ENCODE results near the gene LRRC49.

The LRRC49 gene

DNA sequence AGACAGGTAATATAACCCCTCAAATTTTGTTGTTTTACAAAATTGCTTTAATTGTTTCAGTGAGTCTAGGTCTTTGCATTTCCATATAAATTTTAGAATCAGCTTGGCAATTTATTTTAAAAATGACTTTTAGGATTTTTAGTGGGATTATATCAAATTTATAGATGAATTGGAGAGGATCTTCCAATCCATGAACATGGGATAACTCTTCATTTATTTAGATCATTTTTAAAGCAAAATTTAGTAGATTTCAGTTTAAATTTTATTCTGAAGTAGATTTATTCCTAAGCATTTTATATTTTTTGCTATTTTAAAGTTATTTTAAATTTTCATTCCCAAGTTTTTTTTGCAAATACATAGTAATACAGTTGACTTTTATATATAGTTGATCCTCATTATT is 164.5 kb downstream of the LRRC49 start:
- DNase-seq = no peak

DNA sequence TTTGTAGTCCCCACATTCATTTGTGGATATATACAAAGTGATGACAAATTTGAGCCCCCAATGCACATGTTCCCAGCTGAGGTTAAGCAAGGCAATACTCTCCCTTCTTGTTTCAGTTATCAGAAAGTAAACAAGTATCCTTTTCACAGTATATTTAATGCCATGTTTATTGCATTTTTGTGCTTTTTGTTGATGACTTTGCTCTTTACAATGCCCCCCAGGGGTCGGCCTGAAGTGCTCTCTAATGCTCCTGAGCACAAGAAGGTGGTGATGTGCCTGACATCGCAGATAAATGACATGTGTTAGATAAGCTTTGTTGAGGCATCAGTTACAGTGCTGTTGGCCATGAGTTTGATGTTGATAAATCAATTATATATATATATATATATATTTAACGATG is 165.0 kb downstream of the LRRC49 start:
- DNase-seq = no peak

DNA sequence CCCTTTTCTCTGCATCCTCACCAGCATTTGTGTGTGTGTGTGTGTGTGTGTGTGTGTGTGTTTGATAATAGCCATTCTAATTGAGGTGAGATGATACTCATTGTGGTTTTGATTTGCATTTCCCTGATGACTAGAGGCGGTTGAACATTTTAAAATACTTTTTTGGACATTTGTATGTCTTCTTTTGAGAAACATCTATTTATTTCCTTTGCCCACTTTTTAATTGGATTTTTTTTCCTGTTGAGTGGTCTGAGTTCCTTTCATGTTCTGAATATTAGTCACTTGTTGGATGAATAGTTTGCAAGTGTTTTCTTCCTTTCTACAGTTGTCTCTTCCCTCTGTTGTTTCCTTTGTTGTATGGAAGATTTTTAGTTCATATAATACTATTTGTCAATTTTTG is 168.4 kb downstream of the LRRC49 start:
- DNase-seq = no peak

DNA sequence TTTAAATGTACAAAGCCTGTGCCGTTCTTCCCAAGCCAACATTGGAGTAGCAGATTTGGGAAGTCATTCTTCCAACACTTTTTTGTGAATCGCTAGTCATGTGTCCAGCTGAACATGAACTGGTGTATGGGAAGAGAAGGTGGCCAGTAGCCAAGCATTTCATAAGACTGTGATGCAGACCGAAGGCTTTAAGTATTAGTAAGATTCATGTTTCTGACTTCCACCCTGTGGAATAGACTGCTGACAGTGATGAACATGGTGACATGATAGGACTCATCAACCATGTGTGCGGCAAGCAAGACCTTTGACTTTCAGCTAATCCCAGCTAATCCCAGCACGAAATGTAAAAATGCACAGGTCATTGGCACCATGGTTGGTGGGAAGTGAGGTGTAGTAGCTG is 174.4 kb downstream of the LRRC49 start:
- no peak for DNase-seq

DNA sequence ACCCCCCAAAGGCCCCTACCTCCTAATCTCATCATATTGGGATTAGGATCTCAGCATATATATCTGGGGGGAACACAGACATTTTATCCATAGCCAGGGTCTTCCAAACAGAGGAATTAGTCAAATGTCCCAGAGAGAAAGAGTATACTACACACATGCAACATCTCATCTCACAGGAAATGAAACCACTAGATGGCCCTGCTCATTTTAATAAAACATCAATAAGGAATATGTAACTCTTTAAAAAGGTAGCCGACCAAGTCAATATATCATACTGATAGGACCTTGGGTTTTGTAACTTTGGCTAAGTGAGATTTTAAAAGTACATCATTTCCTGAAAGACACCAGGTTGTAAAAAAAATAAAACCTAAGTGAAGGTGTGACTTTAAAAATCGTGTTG is 177.1 kb downstream of the LRRC49 start:
- no peak for DNase-seq

DNA sequence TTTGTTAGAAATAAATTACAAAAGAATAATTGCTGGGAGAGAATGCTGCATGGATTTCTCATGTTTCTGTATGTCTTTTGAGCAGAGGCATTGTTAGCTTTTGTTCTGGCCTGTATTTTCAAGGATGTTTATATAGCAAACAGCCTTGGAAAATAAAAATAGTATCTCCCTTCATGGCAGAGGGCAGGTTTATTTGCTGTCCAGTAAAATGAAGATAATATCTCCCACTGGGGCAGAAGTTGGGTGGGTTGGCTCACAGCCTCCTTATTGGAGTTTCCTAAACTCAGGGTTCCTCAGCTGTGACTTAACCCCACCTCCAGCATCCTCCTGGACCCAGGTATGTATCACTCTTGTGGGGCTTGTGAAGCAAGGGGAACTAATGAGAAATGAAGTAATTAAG is 178.9 kb downstream of the LRRC49 start:
- DNase-seq = no peak

DNA sequence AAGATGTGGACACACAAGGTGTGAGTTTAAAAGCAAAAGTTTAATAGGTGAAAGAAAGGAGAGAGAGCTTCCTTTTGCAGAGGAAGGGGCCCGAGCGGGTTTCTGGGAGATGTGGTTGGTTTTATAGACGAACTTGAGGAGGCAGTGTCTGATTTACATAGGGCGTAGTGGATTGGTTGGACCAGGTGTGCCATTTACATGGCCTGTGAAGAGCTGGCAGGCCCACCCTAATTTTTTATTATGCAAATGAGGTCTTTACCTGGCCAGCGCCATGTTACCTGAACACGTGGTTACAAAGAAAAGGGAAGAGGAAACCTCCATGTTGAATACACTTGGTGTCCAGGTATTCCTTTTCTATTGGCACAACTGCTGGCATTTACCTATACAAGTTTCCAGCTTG is 179.8 kb downstream of the LRRC49 start:
- no peak for DNase-seq

DNA sequence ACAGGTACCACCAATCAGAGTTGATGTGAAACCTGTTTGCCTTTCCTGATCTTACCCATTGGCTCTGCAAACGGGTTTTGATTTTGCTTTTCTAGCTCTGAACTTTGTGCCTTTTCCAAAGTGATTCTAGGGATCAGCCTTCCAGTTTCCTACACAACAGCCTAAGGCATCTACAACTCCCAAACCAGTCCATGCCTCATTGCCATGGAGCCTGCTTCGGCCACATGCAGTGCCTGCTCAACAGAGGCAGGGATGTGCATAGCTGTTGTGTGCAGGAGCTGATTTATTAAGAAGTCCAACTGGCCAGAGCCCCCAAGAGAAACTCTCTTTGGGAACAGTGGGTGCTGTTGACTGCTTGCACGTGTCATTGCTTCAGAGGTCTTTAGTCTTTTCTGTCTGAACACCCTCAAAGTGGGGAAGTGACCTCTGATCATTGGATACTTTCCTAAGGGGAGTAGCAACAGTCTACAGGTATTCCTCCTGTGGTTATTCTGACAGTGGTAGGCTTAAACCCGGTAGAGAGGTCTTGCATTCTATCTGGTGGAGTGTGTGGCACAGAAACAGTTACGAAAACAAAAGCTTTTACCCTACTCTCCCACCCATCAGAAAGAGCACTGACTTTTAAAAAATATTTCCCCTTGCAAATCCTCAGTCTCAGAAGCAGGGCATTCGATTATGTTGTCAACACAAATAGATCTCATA is 186.0 kb downstream of the LRRC49 start:
- no peak for DNase-seq

DNA sequence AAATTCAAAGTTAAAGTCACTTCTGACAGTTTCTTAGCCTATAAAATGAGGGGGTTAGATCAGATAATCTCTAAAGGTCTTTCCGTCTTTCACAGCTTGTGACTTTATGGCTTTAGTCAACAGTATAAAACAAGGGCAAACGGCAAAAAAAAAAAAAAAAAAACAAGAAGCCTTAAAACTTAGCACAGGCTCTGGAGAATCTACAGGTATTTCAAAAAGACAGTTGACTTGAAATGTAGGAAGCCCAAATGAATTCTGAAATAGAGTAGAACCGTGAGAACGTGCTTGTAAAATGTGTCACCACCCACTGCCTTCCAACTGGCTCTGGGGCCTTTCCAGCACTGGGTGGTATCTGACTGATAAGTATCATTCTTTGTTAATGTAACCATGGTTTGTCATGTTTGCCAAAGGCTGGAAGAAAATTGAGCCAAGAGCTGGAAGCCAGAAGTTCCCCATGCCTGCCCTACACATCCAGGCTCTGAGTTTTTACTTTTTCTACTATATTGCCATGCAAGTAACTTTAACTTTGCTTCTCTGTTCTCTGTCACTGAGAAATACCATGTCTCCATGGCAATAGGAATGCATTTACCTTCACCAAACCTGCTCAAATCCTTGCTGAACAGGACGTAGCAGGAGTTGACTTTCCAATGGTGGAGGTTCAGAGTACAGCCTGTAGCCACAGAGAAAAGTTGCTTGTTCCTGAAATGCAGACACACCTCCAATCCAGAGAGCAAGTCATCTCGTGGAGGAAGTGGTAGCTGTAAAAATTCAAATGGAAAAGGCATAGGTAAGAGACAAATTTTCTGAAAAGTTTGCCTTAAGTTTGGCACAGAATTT is 186.8 kb downstream of the LRRC49 start:
- no peak for DNase-seq

DNA sequence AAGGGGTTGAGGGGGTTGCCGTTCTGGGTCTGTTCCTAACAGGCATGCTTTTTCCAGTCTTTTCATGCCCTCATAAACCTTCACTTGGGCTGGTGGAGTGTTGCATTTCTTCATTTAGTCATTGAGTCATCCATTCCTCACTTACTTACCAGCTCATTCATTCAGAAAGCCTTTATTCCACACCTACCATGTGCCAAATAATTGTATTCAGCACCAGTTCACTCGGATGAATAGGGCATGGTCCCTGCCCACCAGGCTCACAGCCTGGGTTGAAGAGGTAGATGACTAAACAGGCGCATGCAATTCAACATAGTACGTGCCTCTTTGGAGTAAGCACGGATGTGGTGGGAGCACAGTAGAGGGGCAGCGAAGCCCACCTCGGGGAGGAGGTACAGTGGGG is 187.5 kb downstream of the LRRC49 start:
- DNase-seq = no peak

DNA sequence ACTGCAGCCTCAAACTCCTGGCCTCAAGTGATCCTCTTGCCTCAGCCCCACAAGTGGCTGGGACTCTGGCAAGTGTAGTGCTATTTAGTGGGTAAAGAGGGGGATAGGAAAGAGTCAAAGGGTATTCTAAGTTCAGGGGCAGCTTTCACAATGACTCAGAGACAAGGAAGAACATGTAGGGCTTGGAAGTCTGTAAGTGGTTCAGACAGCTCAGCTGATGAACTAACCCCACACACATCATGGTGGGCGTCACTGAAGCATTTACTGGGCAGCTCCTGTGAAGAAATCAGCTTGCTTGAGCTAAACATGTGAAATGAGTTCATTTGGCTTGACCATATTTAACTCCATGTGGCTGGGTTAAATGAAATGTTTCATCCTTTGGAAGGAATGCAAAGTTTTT is 188.1 kb downstream of the LRRC49 start:
- no peak for DNase-seq

DNA sequence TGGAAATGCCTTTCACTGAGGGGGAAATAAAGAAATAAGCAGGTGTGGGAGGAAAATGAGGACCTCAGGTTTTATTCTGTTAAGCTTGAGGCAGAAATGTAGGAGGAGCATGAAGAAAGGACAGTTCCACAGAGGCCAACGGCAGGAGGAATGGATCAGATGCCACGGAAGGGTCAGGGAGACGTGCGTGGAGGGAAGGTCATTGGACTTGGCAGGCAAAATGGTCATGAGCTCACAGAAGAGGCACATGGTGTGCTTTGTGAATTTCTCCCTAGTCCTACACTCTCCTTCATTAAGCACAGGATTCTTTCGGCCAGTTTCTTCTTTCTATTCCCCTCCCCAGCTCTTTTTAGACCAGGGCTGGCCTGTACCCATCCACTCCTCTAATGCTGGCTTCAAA is 190.2 kb downstream of the LRRC49 start:
- DNase-seq = no peak

DNA sequence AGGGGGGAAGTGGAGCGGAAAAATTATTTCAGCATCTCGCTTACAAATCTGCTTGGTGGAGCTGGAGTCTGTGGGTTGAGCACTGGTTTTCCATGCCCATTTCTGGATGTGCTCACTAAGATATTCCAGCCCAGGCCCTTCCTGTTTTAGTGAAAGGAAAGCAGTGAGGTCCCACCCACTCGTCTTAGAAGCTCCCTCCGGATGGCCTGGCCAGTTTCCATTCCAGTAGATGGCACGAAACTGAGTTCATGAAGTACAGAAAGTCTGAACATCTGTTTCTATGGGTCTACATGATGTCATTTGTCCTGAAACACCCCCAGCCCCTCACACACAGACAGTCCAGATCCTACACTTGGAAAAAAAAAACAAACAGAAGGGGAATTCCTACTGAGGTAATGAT is 190.7 kb downstream of the LRRC49 start:
- no peak for DNase-seq

DNA sequence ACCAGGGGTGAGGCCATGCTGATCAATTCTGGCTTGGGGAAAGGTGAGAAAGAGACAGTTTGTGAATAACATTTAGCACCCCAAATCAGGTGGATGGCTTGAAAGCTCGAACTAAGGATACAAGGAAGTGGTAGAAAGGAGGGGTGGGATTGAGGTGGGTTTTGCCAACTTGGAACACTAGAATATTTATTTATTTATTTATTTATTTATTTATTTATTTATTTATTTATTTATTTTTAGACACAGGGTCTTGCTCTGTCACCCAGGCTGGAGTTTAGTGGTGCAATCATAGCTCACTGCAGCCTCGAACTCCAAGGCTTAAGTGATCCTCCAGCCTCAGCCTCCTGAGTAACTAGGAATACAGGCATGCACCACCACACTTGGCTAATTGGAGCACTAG is 191.6 kb downstream of the LRRC49 start:
- DNase-seq = no peak

DNA sequence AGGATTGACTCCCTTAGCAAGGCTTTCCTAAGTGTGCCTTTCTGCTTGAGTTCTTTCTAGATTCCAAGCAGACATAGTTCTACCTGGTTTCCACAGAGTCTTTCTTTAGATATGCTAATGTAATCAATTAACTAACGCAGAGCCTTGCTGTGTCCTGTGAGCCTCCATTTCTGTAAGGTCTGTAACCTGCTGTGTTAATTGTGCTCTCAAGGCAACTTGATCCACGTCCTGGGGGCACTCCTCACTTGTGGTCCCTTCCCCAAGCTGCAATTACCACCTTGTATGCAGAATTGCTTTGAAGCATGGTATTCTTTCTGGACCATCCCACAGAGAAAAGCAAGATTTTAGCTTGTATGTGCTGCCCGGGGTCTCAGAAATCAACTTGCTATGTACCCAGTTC is 193.2 kb downstream of the LRRC49 start:
- no peak for DNase-seq

DNA sequence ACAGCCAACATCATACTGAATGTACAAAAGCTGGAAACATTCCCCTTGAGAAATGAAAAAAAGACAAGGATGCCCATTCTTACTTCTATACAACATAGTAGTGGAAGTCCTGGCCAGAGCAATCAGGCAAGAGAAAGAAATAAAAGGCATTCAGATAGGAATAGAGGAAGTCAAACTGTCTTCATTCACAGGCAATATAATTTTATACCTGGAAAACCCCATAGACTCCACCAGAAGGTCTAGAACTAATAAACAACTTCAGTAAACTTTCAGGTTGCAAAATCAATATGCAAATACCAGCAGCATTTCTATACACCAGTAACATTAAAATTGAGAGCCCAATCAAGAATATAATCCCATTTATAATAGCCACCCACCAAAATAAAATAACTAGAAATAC is 195.5 kb downstream of the LRRC49 start:
- no peak for DNase-seq

DNA sequence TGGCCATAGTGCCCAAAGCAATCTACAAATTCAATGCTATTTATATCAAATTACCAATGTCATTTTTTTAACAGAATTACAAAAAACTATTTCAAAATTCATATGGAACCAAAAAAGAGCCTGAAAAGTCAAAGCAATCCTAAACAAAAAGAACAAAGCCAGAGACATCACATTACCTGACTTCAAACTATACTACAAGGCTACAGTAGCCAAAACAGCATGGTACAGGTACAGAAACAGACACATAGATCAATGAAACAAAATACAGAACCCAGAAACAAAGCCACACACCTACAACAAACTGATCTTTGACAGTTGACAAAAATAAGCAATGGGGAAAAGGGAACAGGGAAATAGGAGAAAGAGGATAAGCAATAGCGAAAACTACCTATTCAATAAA is 196.1 kb downstream of the LRRC49 start:
- DNase-seq = no peak

DNA sequence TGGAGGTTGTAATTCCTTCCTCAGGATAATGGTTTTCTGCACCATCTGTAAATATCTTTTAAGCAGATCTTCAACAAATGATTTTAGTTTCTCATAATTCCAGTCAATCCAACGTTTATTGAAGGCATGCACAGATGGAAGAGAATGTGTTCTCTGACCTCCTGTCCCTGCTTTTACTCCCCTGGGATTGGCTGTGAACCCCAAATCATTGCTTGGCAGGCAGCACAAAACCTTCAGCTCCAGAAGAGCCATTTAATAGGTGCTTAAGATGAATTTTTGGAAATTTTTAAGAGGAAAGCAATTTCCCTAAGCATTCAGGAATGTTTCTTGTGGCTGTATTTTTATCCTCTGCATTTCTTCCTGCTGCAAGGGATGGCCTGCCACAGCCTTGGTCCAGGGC is 197.2 kb downstream of the LRRC49 start:
- no peak for DNase-seq

DNA sequence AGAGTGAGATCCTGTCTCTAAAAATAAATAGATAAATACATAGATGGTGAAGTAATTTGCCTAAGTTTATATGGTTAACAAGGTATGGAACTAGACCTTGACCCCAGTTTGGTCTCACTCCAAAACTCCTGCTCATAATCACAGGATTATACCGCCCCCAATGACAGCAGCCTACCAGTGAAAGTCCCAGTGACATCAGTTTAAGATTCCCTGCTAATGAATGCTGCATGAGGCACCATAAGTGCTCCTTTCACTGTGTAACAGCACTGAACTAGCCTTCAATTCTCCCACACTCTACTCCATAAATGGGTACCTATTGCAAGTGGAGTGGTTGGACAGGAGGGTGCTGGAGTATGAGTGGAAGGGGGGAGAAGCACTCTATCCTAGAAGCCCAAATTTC is 199.0 kb downstream of the LRRC49 start:
- no peak for DNase-seq

DNA sequence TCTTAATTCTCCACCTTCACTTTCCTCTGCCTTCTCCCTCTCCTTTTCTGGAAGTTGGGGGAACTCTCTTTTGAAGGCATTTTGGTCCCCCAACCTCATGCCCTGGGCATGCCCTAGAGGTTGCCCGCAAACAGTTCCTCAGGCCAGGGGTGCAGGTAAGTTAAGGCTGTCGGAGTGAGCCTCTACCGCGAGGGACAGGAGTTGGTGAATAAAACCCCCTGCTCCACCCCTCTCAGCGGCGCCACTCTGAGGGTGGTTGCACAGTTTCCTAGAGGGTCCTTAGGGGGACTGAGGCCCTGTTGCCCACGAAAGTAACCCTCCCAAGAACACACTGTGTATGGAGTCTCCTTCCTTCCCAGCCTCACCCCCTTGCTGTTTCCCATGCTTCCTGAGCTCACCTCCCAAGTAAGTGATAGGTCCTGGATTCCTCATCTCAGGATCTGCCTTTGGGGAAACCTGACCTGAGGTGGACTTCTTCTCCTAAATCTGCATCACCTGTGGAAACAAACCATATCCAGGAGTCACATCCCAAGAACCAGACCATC is 199.5 kb downstream of the LRRC49 start:
- no peak for DNase-seq

DNA sequence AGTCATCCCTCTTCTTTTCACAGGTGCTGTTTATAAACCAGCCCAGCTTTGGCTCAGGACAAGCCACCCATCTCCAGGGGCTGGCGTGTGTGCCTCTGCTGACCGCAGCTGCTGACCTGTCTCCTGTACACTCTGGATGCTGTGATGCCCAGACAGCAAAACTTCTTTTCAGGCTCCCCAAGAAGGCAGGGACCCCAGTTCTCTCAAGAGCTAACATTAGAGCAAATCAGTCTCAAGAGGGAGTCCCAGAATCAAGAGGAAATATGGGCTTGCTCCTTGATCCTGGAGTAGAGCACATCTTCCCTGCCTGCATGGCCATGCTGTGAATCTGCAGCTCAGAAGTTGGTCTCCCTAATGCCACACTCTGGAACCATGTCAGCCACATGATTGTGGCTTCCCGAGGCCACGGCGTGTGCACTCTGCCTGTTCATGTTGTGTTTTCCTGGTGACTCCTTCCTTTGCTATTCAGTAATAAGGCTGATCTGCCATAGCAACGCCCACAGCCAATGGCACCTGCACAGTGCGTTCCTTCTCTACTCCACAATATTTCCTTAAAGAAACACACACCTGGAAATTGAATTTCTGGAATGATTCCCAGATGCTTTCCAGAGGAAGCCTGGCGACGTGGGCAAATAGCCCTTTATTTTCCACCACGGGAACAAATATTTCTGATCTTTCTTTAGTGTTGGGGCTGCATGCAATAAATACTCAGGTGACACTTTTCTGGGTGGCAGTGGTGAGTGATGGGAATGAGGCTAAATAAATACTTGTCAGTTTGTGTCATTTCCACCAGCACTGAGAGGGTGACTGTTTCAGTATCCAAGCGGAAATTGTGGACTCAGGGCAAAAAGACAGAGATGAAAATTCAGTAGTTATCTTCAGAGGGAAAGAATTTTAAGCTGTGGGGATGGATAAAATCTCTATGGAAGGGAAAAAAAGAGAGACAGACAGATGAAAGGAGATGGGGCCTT is 200.7 kb downstream of the LRRC49 start:
- DNase-seq = no peak

DNA sequence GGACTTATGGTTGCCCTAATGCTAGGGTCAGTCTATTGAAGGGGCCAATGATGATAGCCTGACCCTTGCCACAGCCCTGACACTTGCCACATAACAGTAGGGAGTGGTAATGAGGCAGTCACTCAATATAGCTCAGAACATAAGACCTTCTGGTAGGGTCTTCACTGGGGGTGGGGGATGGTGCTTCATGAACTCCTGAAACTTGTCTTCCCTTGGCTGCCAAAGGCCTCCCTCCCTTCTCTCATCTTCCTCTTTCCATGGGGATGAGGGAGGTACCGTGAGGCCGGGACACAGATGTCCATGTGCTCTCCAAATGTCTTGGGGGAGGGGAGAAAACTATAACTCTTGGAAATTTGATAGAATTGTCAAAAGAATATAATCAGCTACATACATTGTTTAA is 201.5 kb downstream of the LRRC49 start:
- no peak for DNase-seq

DNA sequence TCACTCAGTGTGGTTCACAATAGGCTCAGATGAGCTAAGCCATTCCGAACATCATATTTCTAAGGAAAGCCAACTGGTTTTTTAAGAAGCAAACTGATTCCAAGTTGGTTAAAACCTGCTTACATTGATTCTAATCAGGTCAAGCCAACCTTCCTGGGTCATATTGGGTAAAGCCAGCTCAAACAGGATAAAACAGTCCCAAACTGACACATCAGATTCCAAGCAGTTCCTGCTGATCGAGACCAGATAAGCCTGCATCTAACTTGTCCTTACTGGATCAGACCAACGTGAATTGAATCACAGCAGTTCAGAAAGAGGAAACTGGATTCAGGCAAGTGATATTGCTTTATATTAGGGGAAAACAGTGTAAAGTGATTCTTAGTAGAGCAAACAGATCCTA is 204.1 kb downstream of the LRRC49 start:
- DNase-seq = no peak

Measured in activated gamma-delta T cell treated with Interleukin-2 at 50 U/mL for 16 hours (primary cell).